H1 (cell line): ENCODE data around the gene MASP1. TPM values are rescaled to one million over a fixed set of nuclear protein-coding genes. Genes with fewer than 3 reads are reported as not detected.

Experiments
- CBX8 ChIP-seq: fragments of 300-800, 300-1000 bp; sonication (generic); IDR thresholded peaks from 2 replicates; pipeline ENCODE4 v1.7.1; 2016; ENCODE audit warnings: low read depth, low read length, borderline replicate concordance
- polyA plus RNA-seq, 7 experiments: library from polyadenylated mRNA; depleted of rRNA in 3 of 7; stranded (reverse) in 5 of 7; unstranded in 2 of 7; fragments of >200 nt in 5 of 7; fragments of 200-250 nt in 2 of 7; gene quantifications; 1 replicate in 5 of 7; 2 replicates in 1 of 7; 4 replicates in 1 of 7; pipeline versions ENCODE4 v1.2.1 to v1.2.3, GENCODE V29; 2011 to 2013; ENCODE audit warnings: missing spikeins in 2 of 7, mixed read lengths in 2 of 7
- total RNA-seq: library from RNA; stranded (reverse); fragmentation: NEBNext Ultra II Directional; extraction: Animal tissue kit (Norgen Biotek cat#: 25700); gene quantifications from 2 replicates; pipeline ENCODE4 v1.2.1, GENCODE V29; 2021

Gene MASP1
- total and polyA plus RNA-seq, 2 of the 8 experiments (the other 6 are each of a cell fraction or from before 2014, with no cell fraction given), result 2.7 to 3.5 TPM

GRCh38 chr3:187223799-187224198 is 67.7 kb downstream of the MASP1 start (continued):
- TF ChIP-seq CBX8, result no peak
